Measurements from ENCODE around the gene WDR91.
"Not testable (repeated sequence)": the region's sequence is repeated elsewhere in the genome, so short reads cannot be mapped to it uniquely, and the experiment has no call there.

The WDR91 gene

GRCh38 chr7:135234095-135234494, 22.8 kb upstream of the WDR91 start:
- not testable (repeated sequence) for DNase-seq (ENCODE audit: low read depth in 3 of 3, low spot score in 1 of 3)

DNA sequence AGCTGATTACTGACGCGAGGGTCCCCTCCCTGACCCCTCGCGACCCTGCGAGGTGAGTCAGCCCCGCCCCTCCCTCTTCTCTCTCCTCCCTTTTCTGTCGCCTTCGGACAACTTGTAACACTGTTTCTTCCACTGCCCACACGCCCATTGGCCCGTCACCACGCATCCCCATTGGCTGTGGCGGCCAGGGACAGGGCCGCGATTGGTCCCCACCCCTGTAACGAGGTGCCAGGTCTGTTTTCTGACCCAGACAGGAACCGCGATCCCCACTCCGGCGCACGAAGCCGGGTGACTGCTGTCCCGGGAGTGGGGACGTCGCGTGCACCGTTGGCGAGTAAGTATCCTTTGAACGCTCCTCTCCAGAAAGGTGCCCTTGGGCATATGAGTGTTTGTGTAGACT, 22.2 kb upstream of the WDR91 start, which contains the start of gene STRA8:
Gene STRA8, plus strand, starts transcription at position 269 of the 400 bp plus-strand sequence. CDS start 6,687 bp downstream, outside the sequence.
- no peak for DNase-seq (ENCODE audit: low read depth in 3 of 3, low spot score in 1 of 3)

GRCh38 chr7:135232720-135233119, 21.4 kb upstream of the WDR91 start:
- DNase-seq (ENCODE audit: low read depth in 3 of 3, low spot score in 1 of 3) = no peak

DNA sequence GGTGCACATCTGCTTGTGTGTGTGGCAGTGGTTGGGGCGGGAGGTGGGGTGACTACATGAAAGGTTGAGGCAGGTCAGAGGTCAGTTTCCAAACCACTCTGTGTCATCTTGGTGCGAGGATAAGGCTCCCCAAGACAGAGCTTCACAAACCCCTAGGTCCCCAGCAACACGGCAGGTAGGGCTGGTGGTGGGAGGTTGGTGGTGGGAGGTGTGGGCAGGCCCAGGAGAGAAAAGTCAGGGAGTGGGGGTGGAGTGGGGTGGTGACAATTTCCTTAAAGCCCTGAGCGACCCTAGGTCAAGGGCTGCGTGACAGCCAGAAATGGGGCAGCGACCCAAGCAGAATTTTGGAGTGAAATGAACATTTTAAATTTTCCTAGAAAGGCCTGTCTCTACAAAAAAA, 20.8 kb upstream of the WDR91 start:
- DNase-seq (ENCODE audit: low read depth in 3 of 3, low spot score in 1 of 3) = no peak

- DNase-seq (ENCODE audit: low read depth in 3 of 3, low spot score in 1 of 3) = no peak
Measured at GRCh38 chr7:135231686-135232085, 20.4 kb upstream of the WDR91 start.

- no peak for DNase-seq (ENCODE audit: low read depth in 3 of 3, low spot score in 1 of 3)
Measured at GRCh38 chr7:135224027-135224426, 12.7 kb upstream of the WDR91 start.

- no peak for DNase-seq (ENCODE audit: low read depth in 3 of 3, low spot score in 1 of 3)
Measured at GRCh38 chr7:135217645-135218509, 6.6 kb upstream of the WDR91 start.

GRCh38 chr7:135215698-135216097, 4.4 kb upstream of the WDR91 start:
- DNase-seq (ENCODE audit: low read depth in 3 of 3, low spot score in 1 of 3) = no peak

- no peak for DNase-seq (ENCODE audit: low read depth in 3 of 3, low spot score in 1 of 3)
Measured at GRCh38 chr7:135215180-135215579, 3.9 kb upstream of the WDR91 start.

- DNase-seq (ENCODE audit: low read depth in 3 of 3, low spot score in 1 of 3) = no peak
Measured at GRCh38 chr7:135213831-135214230, 2.5 kb upstream of the WDR91 start.

GRCh38 chr7:135211946-135212685, 790 bp upstream of the WDR91 start:
- DNase-seq (ENCODE audit: low read depth in 3 of 3, low spot score in 1 of 3) = not testable (repeated sequence)

GRCh38 chr7:135210888-135211178, 493 bp downstream of the WDR91 start:
- no peak for DNase-seq (ENCODE audit: low read depth in 3 of 3, low spot score in 1 of 3)

GRCh38 chr7:135209225-135209834, 2.0 kb downstream of the WDR91 start:
- no peak for DNase-seq (ENCODE audit: low read depth in 3 of 3, low spot score in 1 of 3)

GRCh38 chr7:135208102-135208793, 3.1 kb downstream of the WDR91 start:
- no peak for DNase-seq (ENCODE audit: low read depth in 3 of 3, low spot score in 1 of 3)

DNA sequence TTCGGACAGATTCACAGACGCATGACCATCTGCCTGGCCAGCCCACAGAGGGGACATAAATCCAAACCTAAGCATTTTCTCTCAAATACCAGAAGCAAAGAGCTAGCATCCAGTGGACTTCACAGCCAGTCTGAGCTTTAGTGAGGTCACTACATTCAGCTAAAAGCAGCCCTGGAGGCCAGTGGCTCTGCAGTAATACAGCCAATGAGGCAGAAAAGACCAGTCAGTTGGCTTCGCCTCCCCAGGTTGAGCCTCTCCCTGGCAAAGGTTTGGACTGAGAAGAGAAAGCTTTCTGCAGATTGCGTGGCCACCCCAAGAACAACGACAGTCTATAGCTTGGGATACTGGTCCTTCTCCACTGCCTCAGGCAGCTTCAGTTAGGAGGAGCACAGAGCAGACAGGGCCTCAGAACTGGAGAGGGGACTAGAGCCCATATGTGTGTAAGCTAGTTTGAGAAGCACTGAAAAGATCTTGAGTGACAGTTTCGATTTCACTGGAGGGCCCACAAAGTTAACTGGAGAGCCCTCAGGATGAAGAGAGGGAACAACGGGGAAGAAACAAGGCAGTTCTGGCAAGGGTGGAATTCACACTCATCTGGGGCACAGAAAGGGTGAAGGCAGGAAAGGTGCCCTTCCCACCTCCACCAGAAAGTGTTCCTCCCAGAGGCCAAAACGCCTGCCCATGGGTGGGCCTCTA, 3.8 kb downstream of the WDR91 start:
- DNase-seq (ENCODE audit: low read depth in 3 of 3, low spot score in 1 of 3) = no peak

DNA sequence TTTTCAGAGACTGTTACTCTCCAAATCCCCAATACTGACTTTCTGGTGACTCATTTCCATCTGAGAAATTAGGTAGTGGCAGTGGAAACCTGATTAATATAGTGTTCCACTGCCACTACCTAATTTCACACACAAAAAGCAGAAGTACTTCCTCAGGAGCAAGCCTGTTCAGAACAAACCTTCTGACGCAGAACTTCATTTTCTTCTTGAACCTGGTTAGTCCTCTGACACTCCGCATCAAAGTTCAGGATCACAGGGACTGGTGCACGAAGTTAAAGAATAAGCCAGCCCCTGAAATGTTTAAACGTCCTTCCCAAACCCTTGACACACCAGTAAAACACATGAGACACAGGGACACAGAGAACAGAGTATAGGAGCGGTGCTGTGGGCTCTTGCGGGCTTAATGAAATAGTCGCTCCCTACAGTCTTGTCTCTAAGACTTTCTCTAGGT, 4.4 kb downstream of the WDR91 start:
- DNase-seq (ENCODE audit: low read depth in 3 of 3, low spot score in 1 of 3) = no peak

DNA sequence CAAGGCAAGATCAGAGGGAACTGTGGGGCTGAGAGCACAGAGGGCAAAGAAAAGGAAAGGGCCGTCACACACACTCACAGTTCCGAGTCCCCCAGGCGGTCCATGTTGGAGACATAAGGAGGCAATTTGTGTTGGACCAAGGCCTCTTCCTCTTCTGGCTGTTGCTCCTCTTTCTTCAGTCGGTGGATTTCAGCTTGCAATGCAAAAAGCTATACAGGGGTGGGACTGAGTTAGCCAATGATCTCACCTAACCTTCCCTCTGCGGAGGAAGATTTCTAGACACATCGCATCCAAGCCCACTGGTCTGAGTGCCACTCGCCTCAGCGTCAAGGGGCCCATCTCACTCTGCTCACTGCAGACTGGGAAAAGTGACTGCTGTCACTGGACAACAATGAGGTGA, 5.5 kb downstream of the WDR91 start:
- no peak for DNase-seq (ENCODE audit: low read depth in 3 of 3, low spot score in 1 of 3)

- DNase-seq (ENCODE audit: low read depth in 3 of 3, low spot score in 1 of 3) = no peak
Measured at GRCh38 chr7:135204876-135205275, 6.5 kb downstream of the WDR91 start.

DNA sequence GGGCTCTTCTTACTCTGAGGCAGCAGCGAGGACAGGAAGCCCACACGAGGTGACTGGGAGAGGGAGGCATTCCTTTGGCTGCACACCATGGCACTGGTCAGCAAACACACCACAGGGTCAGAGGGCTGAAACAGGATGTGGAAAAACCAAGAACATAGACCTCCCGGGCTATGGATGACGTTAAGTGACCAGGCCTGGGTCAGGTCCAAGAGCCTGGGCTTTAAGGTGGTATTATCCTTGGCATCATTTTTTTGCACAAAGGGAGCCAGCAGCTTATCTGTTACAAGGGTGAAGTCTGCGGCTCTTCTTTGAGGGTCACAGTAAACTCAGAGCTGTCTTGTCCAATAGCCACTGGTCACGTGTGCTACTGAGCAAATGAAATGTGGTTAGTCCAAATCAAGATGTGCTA, 7.0 kb downstream of the WDR91 start:
- DNase-seq (ENCODE audit: low read depth in 3 of 3, low spot score in 1 of 3) = no peak

- DNase-seq (ENCODE audit: low read depth in 3 of 3, low spot score in 1 of 3) = no peak
Measured at GRCh38 chr7:135201350-135201749, 10.0 kb downstream of the WDR91 start.

- DNase-seq (ENCODE audit: low read depth in 3 of 3, low spot score in 1 of 3) = no peak
Measured at GRCh38 chr7:135200821-135201331, 10.4 kb downstream of the WDR91 start.
